DMS153 treated with DMSO at 0.1 percent for 48 hours (cell line): Measurements from ENCODE around the gene FAM221B.

ENCODE experiments used
- DNase-seq: peaks from one replicate; lab custom pipeline; 2025; ENCODE audit not compliant: unreplicated experiment; lab: John Stamatoyannopoulos, UW

The FAM221B gene

DNA sequence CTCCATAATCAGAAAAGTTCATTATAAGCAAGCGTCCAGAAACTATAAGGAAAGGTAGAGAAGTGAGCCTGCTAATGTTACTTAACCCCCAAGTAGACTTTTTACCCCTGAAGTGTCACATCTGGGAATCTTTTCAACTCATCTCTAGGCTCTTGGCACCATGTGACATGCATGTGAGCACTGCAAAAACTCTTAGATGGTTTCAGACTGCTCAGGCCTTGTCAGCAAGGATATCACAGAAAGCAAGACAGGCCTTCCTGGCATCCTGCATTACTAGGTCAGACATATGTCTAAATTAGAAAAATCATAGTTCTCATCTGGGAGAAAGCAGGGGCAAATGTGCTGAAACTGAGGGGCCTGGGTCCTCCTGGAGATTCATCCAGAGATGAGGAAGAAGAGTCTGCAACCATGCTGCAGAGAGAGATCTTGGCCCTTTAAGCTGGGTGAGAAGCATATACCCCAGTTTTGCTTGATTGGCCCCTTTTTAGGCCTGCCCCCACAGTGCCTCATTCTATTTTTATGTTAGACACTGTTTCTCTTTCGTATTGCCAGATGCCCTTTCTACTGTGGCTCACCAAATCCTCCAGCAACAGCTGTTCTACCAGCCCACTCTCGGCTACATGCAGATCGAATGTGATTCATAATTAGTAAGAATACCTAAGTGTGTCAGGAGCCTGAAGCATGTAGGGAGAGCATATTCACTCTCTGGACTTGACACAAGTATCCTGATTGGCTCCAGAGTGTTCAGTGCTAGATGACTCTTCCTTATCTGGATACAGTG, 19.4 kb upstream of the FAM221B start:
- DNase-seq = no peak

- DNase-seq = no peak
Observed at GRCh38 chr9:35845824-35846771, 17.6 kb upstream of the FAM221B start.

GRCh38 chr9:35844628-35845270, 16.2 kb upstream of the FAM221B start:
- no peak for DNase-seq

GRCh38 chr9:35842795-35843194, 14.3 kb upstream of the FAM221B start:
- no peak for DNase-seq

DNA sequence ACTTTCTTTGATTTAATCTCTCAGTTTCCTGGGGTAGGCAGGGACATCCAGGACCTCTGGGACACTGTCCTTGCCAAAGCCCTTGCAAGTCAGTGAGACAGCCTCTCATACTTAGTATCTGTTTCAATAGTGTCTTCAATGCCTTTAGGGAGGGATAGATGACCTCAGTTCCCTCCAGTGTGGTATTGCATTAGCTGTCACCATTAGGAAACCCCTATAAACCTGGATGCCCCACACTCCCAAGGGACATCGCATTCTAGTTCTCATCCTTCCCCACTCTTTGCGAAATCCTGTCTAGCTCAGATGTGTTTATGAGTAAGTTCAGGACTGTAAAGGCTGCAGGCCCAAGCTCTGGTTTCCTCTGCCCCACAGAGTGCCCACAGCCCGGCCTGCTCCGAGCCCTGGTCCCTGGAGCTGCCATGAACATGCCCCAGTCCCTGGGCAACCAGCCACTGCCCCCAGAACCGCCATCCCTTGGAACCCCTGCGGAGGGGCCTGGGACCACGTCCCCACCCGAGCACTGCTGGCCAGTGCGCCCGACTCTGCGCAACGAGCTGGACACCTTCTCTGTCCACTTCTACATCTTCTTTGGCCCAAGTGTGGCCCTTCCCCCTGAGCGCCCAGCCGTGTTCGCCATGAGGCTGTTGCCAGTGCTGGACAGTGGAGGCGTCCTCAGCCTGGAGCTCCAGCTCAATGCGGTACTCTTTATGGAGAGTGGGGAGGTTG, 13.7 kb upstream of the FAM221B start:
- DNase-seq = no peak

DNA sequence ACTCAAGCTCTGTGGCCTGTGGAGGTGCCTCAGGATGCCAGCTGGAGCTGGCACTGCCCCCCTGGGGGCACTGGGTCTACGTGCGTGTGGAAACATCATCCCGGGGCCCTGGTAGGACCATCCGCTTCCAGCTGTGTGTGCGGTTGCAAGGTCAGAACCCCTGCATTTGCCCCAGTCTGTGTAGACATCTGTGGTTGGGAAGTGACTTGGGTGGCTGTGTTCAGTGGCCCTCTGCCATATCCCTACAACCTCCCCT, 13.0 kb upstream of the FAM221B start:
- DNase-seq = no peak

GRCh38 chr9:35840881-35841644, 12.5 kb upstream of the FAM221B start:
- no peak for DNase-seq

- no peak for DNase-seq
Observed at GRCh38 chr9:35839926-35840325, 11.4 kb upstream of the FAM221B start.

DNA sequence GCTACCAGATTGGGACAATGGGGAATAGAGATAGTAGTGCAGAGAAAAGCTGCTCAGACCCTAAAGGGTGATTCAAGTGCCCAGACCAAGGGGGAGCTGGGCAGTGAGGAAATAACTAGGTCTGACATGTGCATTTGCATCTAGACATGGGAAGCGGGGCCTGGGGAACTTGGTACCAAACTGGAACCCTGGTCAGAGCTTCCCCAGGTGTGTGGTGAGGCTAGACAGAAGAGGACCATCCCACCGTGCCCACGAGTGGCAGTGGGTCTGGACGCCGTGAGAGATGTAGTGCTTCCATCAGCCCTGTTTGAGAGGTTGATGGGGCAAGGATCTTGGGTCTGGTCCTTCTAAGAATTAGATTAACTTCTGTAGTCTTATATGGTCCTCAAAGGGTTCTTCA, 8.1 kb upstream of the FAM221B start:
- no peak for DNase-seq

GRCh38 chr9:35835766-35836165, 7.2 kb upstream of the FAM221B start:
- DNase-seq = no peak

GRCh38 chr9:35835216-35835632, 6.7 kb upstream of the FAM221B start:
- DNase-seq = no peak

- no peak for DNase-seq
Observed at GRCh38 chr9:35834260-35835215, 6.0 kb upstream of the FAM221B start.

DNA sequence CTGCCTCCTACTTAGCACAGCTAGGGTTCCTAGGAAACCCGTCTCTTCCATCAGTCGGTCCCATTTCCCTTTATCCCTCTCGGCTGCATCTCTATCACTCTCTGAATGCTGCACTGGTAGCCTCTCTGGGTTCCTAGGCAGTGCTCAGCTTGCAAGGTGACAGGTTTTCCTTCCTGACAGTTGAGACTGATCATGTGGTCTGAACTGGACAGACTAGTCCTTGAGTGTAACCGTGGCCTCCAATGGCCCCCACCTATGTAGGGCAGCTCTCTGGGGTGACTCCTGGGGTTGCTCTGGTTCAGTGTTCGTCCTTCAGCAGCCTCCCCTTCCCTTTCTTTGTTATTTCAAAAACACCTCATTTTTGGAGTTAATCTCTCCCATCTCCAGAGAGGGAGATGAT, 4.3 kb upstream of the FAM221B start:
- DNase-seq = no peak

DNA sequence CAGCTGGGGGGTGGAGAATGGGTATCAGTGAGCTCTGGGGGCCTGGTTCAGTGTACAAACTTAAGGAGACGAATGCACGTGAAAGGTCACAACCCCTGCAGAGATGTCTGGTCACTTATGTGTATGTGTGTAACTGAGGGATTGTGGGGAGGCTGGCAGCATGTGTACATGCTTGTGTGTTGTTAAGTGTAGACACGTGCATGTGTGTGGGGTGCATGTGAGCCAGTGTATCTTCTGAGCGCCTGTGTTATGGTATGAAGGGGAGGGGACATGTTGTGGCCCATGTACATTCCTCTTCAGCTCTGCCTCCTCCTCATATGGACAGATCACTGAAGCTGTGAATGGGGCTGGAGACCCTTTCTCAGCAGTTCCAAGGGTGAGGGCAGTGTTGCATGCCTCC, 2.5 kb upstream of the FAM221B start:
- DNase-seq = no peak

GRCh38 chr9:35829764-35830096, 1.2 kb upstream of the FAM221B start:
- no peak for DNase-seq

- peak; percentile 54 for DNase-seq
Observed at GRCh38 chr9:35829084-35829763, 692 bp upstream of the FAM221B start, which contains the start of gene TMEM8B. TMEM8B (plus strand) TSS chr9:35829228; CDS start chr9:35829448, 220 bp downstream.

GRCh38 chr9:35827486-35827885, 1.0 kb downstream of the FAM221B start:
- no peak for DNase-seq

DNA sequence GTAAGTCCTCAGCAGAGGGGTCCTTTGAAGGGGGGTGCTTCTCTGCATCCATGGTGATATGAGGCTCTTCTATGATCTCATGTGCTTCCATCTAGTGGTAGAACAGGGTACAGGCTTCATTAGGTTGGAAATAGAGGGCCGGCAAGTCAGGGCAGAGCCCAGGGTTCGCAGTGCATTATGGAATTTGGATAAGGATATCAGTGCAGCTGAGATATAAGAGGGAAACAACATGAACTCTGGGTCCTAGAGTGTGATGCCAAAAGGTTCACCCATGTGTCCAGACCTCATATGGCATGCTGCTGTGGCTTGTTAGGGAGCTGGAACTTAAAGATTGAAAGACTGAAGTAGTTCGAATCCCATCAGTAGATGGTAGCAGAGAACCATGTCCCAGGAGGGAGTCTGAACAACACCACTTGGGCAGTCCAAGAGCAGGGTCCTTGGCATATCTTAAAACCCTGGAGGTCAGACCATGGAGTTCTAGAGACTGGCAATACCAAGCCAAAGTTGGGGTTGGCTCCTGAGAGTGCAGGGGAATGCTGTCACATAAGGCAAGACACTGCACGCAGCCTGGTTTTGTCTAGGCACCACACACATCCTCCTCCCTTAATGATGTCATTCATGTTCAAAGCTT, 2.3 kb downstream of the FAM221B start:
- peak; percentile 65 for DNase-seq
